ENCODE results near the gene CYCS.

- TF ChIP-seq CTCF (IDR thresholded peaks at IDR 0.05) (no peak), EZH2 (IDR thresholded peaks at IDR 0.05; ENCODE audit: borderline replicate concordance, insufficient read depth, low read depth, low read length, poor library complexity, severe bottlenecking) (no peak)
Observed at GRCh38 chr7:25118048-25118753, 6.9 kb downstream of the CYCS start.
